ENCODE measurements around the gene CCDC66.
"Not testable (repeated sequence)": the region's sequence is repeated elsewhere in the genome, so short reads cannot be mapped to it uniquely, and the experiment has no call there.

Gene CCDC66

GRCh38 chr3:56556908-56557830, at the start of gene CCDC66:
CCDC66 (plus strand) TSS chr3:56557175; CDS start chr3:56557243, 68 bp downstream.
- peak; percentile 96 for DNase-seq

- DNase-seq = no peak
These were observed 37.3 kb upstream of the CCDC66 start for GRCh38 chr3:56519641-56520040.

GRCh38 chr3:56522374-56522773, 34.6 kb upstream of the CCDC66 start:
- DNase-seq = no peak

GRCh38 chr3:56525291-56525690, 31.7 kb upstream of the CCDC66 start:
- DNase-seq = no peak

- no peak for DNase-seq
These were observed 20.2 kb upstream of the CCDC66 start for GRCh38 chr3:56536735-56537134.

GRCh38 chr3:56547486-56547885, 9.5 kb upstream of the CCDC66 start:
- no peak for DNase-seq

- no peak for DNase-seq
These were observed 826 bp downstream of the CCDC66 start for GRCh38 chr3:56557831-56558170.

GRCh38 chr3:56573501-56573900, 16.5 kb downstream of the CCDC66 start:
- DNase-seq = no peak

- DNase-seq = not testable (repeated sequence)
These were observed 25.0 kb downstream of the CCDC66 start for GRCh38 chr3:56581941-56582340.

- not testable (repeated sequence) for DNase-seq
These were observed 27.3 kb downstream of the CCDC66 start for GRCh38 chr3:56584275-56584674.

- DNase-seq = no peak
These were observed 33.8 kb downstream of the CCDC66 start for GRCh38 chr3:56590814-56591213.

- DNase-seq = no peak
These were observed 34.3 kb downstream of the CCDC66 start for GRCh38 chr3:56591262-56591661.

- DNase-seq = peak; percentile 80
These were observed 36.6 kb downstream of the CCDC66 start for GRCh38 chr3:56593455-56594158.

- DNase-seq = no peak
These were observed 39.2 kb downstream of the CCDC66 start for GRCh38 chr3:56595975-56596840.

GRCh38 chr3:56608479-56608878, 51.5 kb downstream of the CCDC66 start:
- DNase-seq = peak; percentile 14

GRCh38 chr3:56610669-56611335, 53.8 kb downstream of the CCDC66 start:
- no peak for DNase-seq

GRCh38 chr3:56611364-56611763, 54.4 kb downstream of the CCDC66 start:
- DNase-seq = no peak

GRCh38 chr3:56612146-56612545, 55.2 kb downstream of the CCDC66 start:
- no peak for DNase-seq

- no peak for DNase-seq
These were observed 56.0 kb downstream of the CCDC66 start for GRCh38 chr3:56613016-56613415.

- no peak for DNase-seq
These were observed 59.6 kb downstream of the CCDC66 start for GRCh38 chr3:56616478-56617006.

GRCh38 chr3:56620371-56620770, 63.4 kb downstream of the CCDC66 start:
- no peak for DNase-seq

- DNase-seq = no peak
These were observed 64.7 kb downstream of the CCDC66 start for GRCh38 chr3:56621681-56622080.

Data from CD4-positive, alpha-beta T cell treated with Interleukin-12 subunit alpha and Interleukin-12 subunit beta, for 1 hour (primary cell).